Astrocyte (in vitro differentiated cells and primary cell): ENCODE data around the gene UHRF1. TPM values are rescaled to one million over a fixed set of nuclear protein-coding genes. Genes with fewer than 3 reads are reported as not detected.

Experiments
- DNase-seq: peaks from one replicate; pipeline ENCODE4 v3.0.0-alpha.2; 2010; ENCODE audit warnings: low read depth
- FAIRE-seq: peaks from 2 replicates; lab custom pipeline; 2011; peaks lifted over from hg19 to GRCh38; lab: Jason Lieb, UNC
- H2AFZ ChIP-seq: 2 replicates; pipeline ENCODE4 v1.6.0; 2012; ENCODE audit warnings: low read depth, low read length, inconsistent platforms
- H3K27ac ChIP-seq: 2 replicates; pipeline ENCODE4 v1.5.1; 2011; ENCODE audit warnings: low read depth, low read length, inconsistent platforms
- H3K27me3 ChIP-seq: 2 replicates; pipeline ENCODE4 v1.6.0; 2011; ENCODE audit warnings: low read length, inconsistent platforms; ENCODE audit not compliant: insufficient read depth
- H3K36me3 ChIP-seq: 2 replicates; pipeline ENCODE4 v1.5.1; 2011; ENCODE audit warnings: low read length, inconsistent platforms; ENCODE audit not compliant: insufficient read depth
- H3K4me1 ChIP-seq: 2 replicates; pipeline ENCODE4 v1.5.1; 2011; ENCODE audit warnings: low read length, inconsistent platforms; ENCODE audit not compliant: insufficient read depth
- H3K4me2 ChIP-seq: 2 replicates; pipeline ENCODE4 v1.6.0; 2012; ENCODE audit warnings: low read length, inconsistent platforms
- H3K4me3 ChIP-seq: 2 replicates; pipeline ENCODE4 v1.5.1; 2011; ENCODE audit warnings: low read depth, mild to moderate bottlenecking, low read length, inconsistent platforms; ENCODE audit not compliant: insufficient read depth
- H3K79me2 ChIP-seq: 2 replicates; pipeline ENCODE4 v1.6.0; 2012; ENCODE audit warnings: mild to moderate bottlenecking, low read length, inconsistent platforms; ENCODE audit not compliant: insufficient read depth
- H3K9ac ChIP-seq: 2 replicates; pipeline ENCODE4 v1.6.0; 2012; ENCODE audit warnings: mild to moderate bottlenecking, low read length, inconsistent platforms
- H3K9me3 ChIP-seq: 2 replicates; pipeline ENCODE4 v1.5.1; 2012; ENCODE audit warnings: low read depth, mild to moderate bottlenecking, low read length, inconsistent platforms; ENCODE audit not compliant: insufficient read depth
- H4K20me1 ChIP-seq: 2 replicates; pipeline ENCODE4 v1.6.0; 2012; ENCODE audit warnings: low read length, inconsistent platforms; ENCODE audit not compliant: insufficient read depth
- H3K27ac Mint-ChIP-seq: one replicate; pipeline ENCODE4 v1.8.0; 2021; ENCODE audit warnings: mild to moderate bottlenecking, mixed read lengths; ENCODE audit not compliant: unreplicated experiment
- H3K27me3 Mint-ChIP-seq: one replicate; pipeline ENCODE4 v1.8.0; 2021; ENCODE audit warnings: low read depth, mixed read lengths; ENCODE audit not compliant: unreplicated experiment
- H3K36me3 Mint-ChIP-seq: one replicate; pipeline ENCODE4 v1.8.0; 2021; ENCODE audit warnings: low read depth, mixed read lengths; ENCODE audit not compliant: unreplicated experiment
- H3K4me1 Mint-ChIP-seq: one replicate; pipeline ENCODE4 v1.8.0; 2021; ENCODE audit warnings: low read depth, mixed read lengths; ENCODE audit not compliant: unreplicated experiment
- H3K4me3 Mint-ChIP-seq: one replicate; pipeline ENCODE4 v1.8.0; 2021; ENCODE audit warnings: mild to moderate bottlenecking, moderate library complexity, mixed read lengths; ENCODE audit not compliant: unreplicated experiment
- H3K9me3 Mint-ChIP-seq: one replicate; pipeline ENCODE4 v1.8.0; 2021; ENCODE audit warnings: mild to moderate bottlenecking, mixed read lengths; ENCODE audit not compliant: unreplicated experiment
- CTCF ChIP-seq: IDR thresholded peaks from 2 replicates; pipeline ENCODE4 v1.5.1; 2011; ENCODE audit warnings: low read depth, mild to moderate bottlenecking, inconsistent platforms, low read length, moderate library complexity; ENCODE audit not compliant: insufficient read depth
- EZH2 ChIP-seq: IDR thresholded peaks from 2 replicates; pipeline ENCODE4 v1.6.1; 2012; ENCODE audit warnings: mild to moderate bottlenecking, low read length, inconsistent platforms; ENCODE audit not compliant: insufficient read depth
- total RNA-seq: library from RNA; stranded (reverse); gene quantifications from 2 replicates; pipeline ENCODE4 v1.2.1, GENCODE V29; 2021

UHRF1 gene
- total RNA-seq, 1 donor from 2014 or later: 16.2 TPM

GRCh38 chr19:4971424-4971793 lies 62.1 kb downstream of the UHRF1 start:
- Histone ChIP-seq H4K20me1 (peaks cover 60% of the 10 kb centered on the region), H3K27me3 (no peaks in the 10 kb centered on the region), H2AFZ (no peak overlapping the region), H3K27ac (no peak overlapping the region), H3K4me3 (peak overlapping the region; percentile 76), H3K4me2 (peak overlapping the region; percentile 95), H3K9me3 (no peaks in the 10 kb centered on the region), H3K36me3 (no peaks in the 10 kb centered on the region), H3K4me1 (peaks cover 40% of the 10 kb centered on the region), H3K79me2 (peaks cover 68% of the 10 kb centered on the region), H3K9ac (peak overlapping the region; percentile 80)
- H3K4me3 Mint-ChIP-seq: peak overlapping the region; percentile 91
- no peaks in the 10 kb centered on the region for H3K27me3 Mint-ChIP-seq
- DNase-seq: no peak
- peaks cover 10% of the 10 kb centered on the region for H3K36me3 Mint-ChIP-seq
- TF ChIP-seq EZH2 (no peak), CTCF (no peak)
- H3K27ac Mint-ChIP-seq: peak overlapping the region; percentile 82
- FAIRE-seq: no peak
- H3K9me3 Mint-ChIP-seq: no peaks in the 10 kb centered on the region
- H3K4me1 Mint-ChIP-seq: peaks cover 25% of the 10 kb centered on the region

- Histone ChIP-seq H4K20me1 (peaks cover 64% of the 10 kb centered on the region), H3K9me3 (no peaks in the 10 kb centered on the region), H3K4me2 (peak overlapping the region; percentile 95), H2AFZ (no peak overlapping the region), H3K79me2 (peaks cover 74% of the 10 kb centered on the region), H3K27ac (no peak overlapping the region), H3K4me3 (peak overlapping the region; percentile 76), H3K27me3 (no peaks in the 10 kb centered on the region), H3K9ac (peak overlapping the region; percentile 80), H3K36me3 (no peaks in the 10 kb centered on the region), H3K4me1 (peaks cover 46% of the 10 kb centered on the region)
- FAIRE-seq: no peak
- Mint-ChIP-seq H3K36me3 (peaks cover 11% of the 10 kb centered on the region), H3K27ac (peak overlapping the region; percentile 82), H3K27me3 (no peaks in the 10 kb centered on the region), H3K4me3 (peak overlapping the region; percentile 91), H3K9me3 (no peaks in the 10 kb centered on the region), H3K4me1 (peaks cover 28% of the 10 kb centered on the region)
- no peak for TF ChIP-seq CTCF
- no peak for TF ChIP-seq EZH2
- no peak for DNase-seq
Measured at GRCh38 chr19:4971816-4972495, 62.7 kb downstream of the UHRF1 start.

- H3K9ac ChIP-seq: peak overlapping the region; percentile 9
- H3K79me2 ChIP-seq: peaks cover 81% of the 10 kb centered on the region
- H3K9me3 Mint-ChIP-seq: no peaks in the 10 kb centered on the region
- TF ChIP-seq CTCF (no peak), EZH2 (no peak)
- H3K27ac ChIP-seq: no peak overlapping the region
- peak overlapping the region; percentile 38 for H3K27ac Mint-ChIP-seq
- no peaks in the 10 kb centered on the region for H3K9me3 ChIP-seq
- H4K20me1 ChIP-seq: peaks cover 71% of the 10 kb centered on the region
- no peaks in the 10 kb centered on the region for H3K27me3 ChIP-seq
- H3K4me1 Mint-ChIP-seq: peaks cover 35% of the 10 kb centered on the region
- H3K36me3 Mint-ChIP-seq: peaks cover 11% of the 10 kb centered on the region
- peak overlapping the region; percentile 76 for H3K4me3 Mint-ChIP-seq
- H3K4me3 ChIP-seq: no peak overlapping the region
- peak overlapping the region; percentile 95 for H3K4me2 ChIP-seq
- FAIRE-seq: no peak
- peak; percentile 52 for DNase-seq
- no peak overlapping the region for H2AFZ ChIP-seq
- no peaks in the 10 kb centered on the region for H3K36me3 ChIP-seq
- peaks cover 53% of the 10 kb centered on the region for H3K4me1 ChIP-seq
- no peaks in the 10 kb centered on the region for H3K27me3 Mint-ChIP-seq
Measured at GRCh38 chr19:4972509-4973230, 63.4 kb downstream of the UHRF1 start.
